Measurements from ENCODE around the gene ALX4. TPM values are rescaled to one million over a fixed set of nuclear protein-coding genes. Genes with fewer than 3 reads are reported as not detected.

Gene ALX4
- total and polyA plus RNA-seq, 2 of the 8 experiments (the other 6 are each of a cell fraction or from before 2014, with no cell fraction given): not detected

- ChIA-PET CTCF (ENCODE audit: partially characterized antibody) (interaction anchor here (0.9 to 8.6 kb wide), 7 partner anchors 9 to 235 kb away, joined by 3 to 41 read pairs (median 5); no protein-coding TSS in a partner anchor), POLR2A (ENCODE audit: partially characterized antibody) (no interaction called here)
These were observed 12.3 kb upstream of the ALX4 start for GRCh38 chr11:44322243-44322642.

More at GRCh38 chr11:44322243-44322642, 12.3 kb upstream of the ALX4 start:
- Histone ChIP-seq H3K27me3 (replicated peaks in 1 of 4; ENCODE audit: control insufficient read depth in 3 of 4, extremely low read depth in 1 of 4, insufficient read depth in 3 of 4, low read length in 3 of 4) (peaks cover 76 to 100% (median 99%) of the 10 kb centered on the region in 4 experiments), H3K56ac (replicated peaks; ENCODE audit: insufficient read length, low read depth, low read length) (no peak overlapping the region), H3K27ac (ENCODE audit: low read depth, low read length) (no peak overlapping the region), H2BK120ac (replicated peaks; ENCODE audit: low read depth, low read length) (no peak overlapping the region), H2BK5ac (ENCODE audit: low read depth, low read length) (no peak overlapping the region), H2AK5ac (ENCODE audit: low read depth, low read length) (no peak overlapping the region), H3K4me1 (replicated peaks in 1 of 4; ENCODE audit: control insufficient read depth in 3 of 4, insufficient read depth in 4 of 4, low read length in 3 of 4) (peaks cover 0 to 22% (median 14%) of the 10 kb centered on the region in 4 experiments; a peak in 6 of 7 replicates), H3K4me3 (ENCODE audit: extremely low read depth in 1 of 4, insufficient read depth in 2 of 4, low read depth in 3 of 4, low read length in 4 of 4) (no peak overlapping the region), H3K4ac (replicated peaks; ENCODE audit: insufficient read length, low read depth, low read length) (no peak overlapping the region), H3K18ac (ENCODE audit: extremely low read depth, low read length) (no peak overlapping the region), H4K8ac (ENCODE audit: extremely low read depth, insufficient read depth, low read length) (no peak overlapping the region), H2BK20ac (ENCODE audit: low read length) (no peak overlapping the region), H2BK15ac (ENCODE audit: low read length) (no peak overlapping the region), H3K14ac (ENCODE audit: insufficient read length) (no peak overlapping the region), H3K79me2 (ENCODE audit: control insufficient read depth in 1 of 2, insufficient read depth in 2 of 2, low read length in 2 of 2) (no peaks in the 10 kb centered on the region), H3K9ac (replicated peaks in 1 of 4; ENCODE audit: extremely low read depth in 1 of 4, low read depth in 3 of 4, low read length in 3 of 4) (no peak overlapping the region), H3K23me2 (ENCODE audit: low read depth, low read length) (no peaks in the 10 kb centered on the region; the same call in 1 of the 2 replicates), H3K4me2 (ENCODE audit: insufficient read depth in 1 of 2, low read depth in 2 of 2, low read length in 2 of 2) (no peak overlapping the region), H3K36me3 (ENCODE audit: control insufficient read depth in 2 of 4, insufficient read depth in 4 of 4, low read length in 3 of 4) (no peaks in the 10 kb centered on the region; a peak in 1 of 8 replicates), H2BK12ac (ENCODE audit: low read depth, low read length) (no peak overlapping the region), H3K23ac (ENCODE audit: insufficient read length) (no peak overlapping the region), H4K20me1 (replicated peaks in 1 of 2; ENCODE audit: control insufficient read depth in 1 of 2, insufficient read depth in 2 of 2, low read length in 2 of 2) (peaks cover 17 to 18% of the 10 kb centered on the region in 2 experiments), H3K79me1 (ENCODE audit: low read depth, low read length) (no peaks in the 10 kb centered on the region), H3K9me3 (ENCODE audit: insufficient read depth in 2 of 2, low read depth in 1 of 2, low read length in 1 of 2) (no peaks in the 10 kb centered on the region), H4K5ac (ENCODE audit: insufficient read length, low read depth, low read length) (no peak overlapping the region), H2AFZ (ENCODE audit: low read length) (no peak overlapping the region), H4K91ac (replicated peaks; ENCODE audit: insufficient read length, low read length) (no peak overlapping the region)
- no peak for TF ChIP-seq POLR2A (IDR thresholded peaks at IDR 0.05; ENCODE audit: control extremely low read depth in 1 of 2, low read depth in 2 of 2, low read length in 2 of 2)
- no peak for TF ChIP-seq SP2 (IDR thresholded peaks at IDR 0.05; ENCODE audit: low read length)
- no peak for TF ChIP-seq EZH2 (IDR thresholded peaks at IDR 0.05; ENCODE audit: low read depth, low read length, severe bottlenecking)
- TF ChIP-seq TBP (IDR thresholded peaks at IDR 0.05; ENCODE audit: low read depth, low read length): no peak
- peak; percentile 8; the same call in 1 of the 2 replicates for TF ChIP-seq SUZ12 (IDR thresholded peaks at IDR 0.05; ENCODE audit: low read length)
- TF ChIP-seq E2F6 (IDR thresholded peaks at IDR 0.05): no peak
- no peak for FAIRE-seq
- WGBS, 2 experiments (ENCODE audit: extremely low coverage in 1 of 2, insufficient coverage in 1 of 2, insufficient read length in 1 of 2, insufficient replicate concordance in 2 of 2, low coverage in 1 of 2, low lambda C conversion rate in 2 of 2, missing lambda C conversion rate in 1 of 2): 27% methylated on average over 6 of the region's 6 CpGs; no CpG with 5 or more reads in 1 of the 2 experiments
- DNase-seq (ENCODE audit: low read depth in 1 of 2, low spot score in 2 of 2): no peak
